DND-41 (cell line): ENCODE measurements around the gene PRR19.

Experiments
- ATAC-seq: fragments of 200-7000 bp; cut with Tn5 transposase; 3 replicates; pipeline ENCODE4 v1.9.1; 2021; ENCODE audit warnings: low read depth; ENCODE audit not compliant: insufficient read depth
- DNase-seq: peaks from one replicate; pipeline ENCODE4 v3.0.0-alpha.2; 2020
- H2AFZ ChIP-seq: 2 replicates; pipeline ENCODE4 v1.6.0; 2012; ENCODE audit warnings: low read depth, low read length
- H3K27ac ChIP-seq: 2 replicates; pipeline ENCODE4 v1.5.1; 2012; ENCODE audit warnings: low read length, inconsistent platforms
- H3K27me3 ChIP-seq: fragments of 200-600 bp; sonication (generic); 2 replicates; pipeline ENCODE4 v1.6.0; 2012; ENCODE audit warnings: low read length, mild to moderate bottlenecking, inconsistent platforms; ENCODE audit not compliant: insufficient read depth, poor library complexity
- H3K36me3 ChIP-seq: 2 replicates; pipeline ENCODE4 v1.5.1; 2012; ENCODE audit warnings: low read length, inconsistent platforms; ENCODE audit not compliant: insufficient read depth
- H3K4me1 ChIP-seq: 2 replicates; pipeline ENCODE4 v1.5.1; 2012; ENCODE audit warnings: mild to moderate bottlenecking, low read length; ENCODE audit not compliant: insufficient read depth
- H3K4me2 ChIP-seq: 2 replicates; pipeline ENCODE4 v1.6.0; 2012; ENCODE audit warnings: mild to moderate bottlenecking, moderate library complexity, low read length, inconsistent platforms; ENCODE audit not compliant: insufficient read depth
- H3K4me3 ChIP-seq, 2 experiments: fragments of 200-600 bp in 1 of 2; shearing (Covaris generic) in 1 of 2; 2 replicates each; pipeline ENCODE4 v1.5.1; 2012 to 2016; ENCODE audit warnings: inconsistent platforms in 2 of 2, low read length in 2 of 2, mild to moderate bottlenecking in 2 of 2, low read depth in 1 of 2, moderate library complexity in 1 of 2
- H3K79me2 ChIP-seq: 2 replicates; pipeline ENCODE4 v1.6.0; 2012; ENCODE audit warnings: low read length, inconsistent platforms; ENCODE audit not compliant: insufficient read depth
- H3K9ac ChIP-seq: 2 replicates; pipeline ENCODE4 v1.6.0; 2012; ENCODE audit warnings: low read depth, mild to moderate bottlenecking, inconsistent platforms, low read length, moderate library complexity
- H3K9me3 ChIP-seq: 2 replicates; pipeline ENCODE4 v1.5.1; 2012; ENCODE audit warnings: low read length, moderate library complexity, mild to moderate bottlenecking, inconsistent platforms; ENCODE audit not compliant: insufficient read depth, severe bottlenecking
- H4K20me1 ChIP-seq: 2 replicates; pipeline ENCODE4 v1.6.0; 2012; ENCODE audit warnings: low read length; ENCODE audit not compliant: insufficient read depth
- CTCF ChIP-seq: IDR thresholded peaks from 2 replicates; pipeline ENCODE4 v1.5.1; 2012; ENCODE audit warnings: borderline replicate concordance, low read length, moderate library complexity, mild to moderate bottlenecking; ENCODE audit not compliant: poor library complexity, severe bottlenecking; ENCODE audit errors: extremely low read depth
- EZH2 ChIP-seq: IDR thresholded peaks from 3 replicates; pipeline ENCODE4 v1.6.1; 2012; ENCODE audit warnings: borderline replicate concordance, low read depth, mild to moderate bottlenecking, moderate library complexity, low read length, inconsistent platforms; ENCODE audit not compliant: severe bottlenecking

Gene PRR19

GRCh38 chr19:42348211-42348610, 46.3 kb downstream of the PRR19 start:
- H3K79me2 ChIP-seq, result no peaks in the 10 kb centered on the region
- no peak for ATAC-seq
- TF ChIP-seq CTCF, result no peak
- TF ChIP-seq EZH2, result no peak

GRCh38 chr19:42349378-42350107, 47.6 kb downstream of the PRR19 start:
- H4K20me1 ChIP-seq, result 0 out of 2 replicates have a peak, but pooled peaks cover 2% of the 10 kb centered on the region
- H3K27ac ChIP-seq, result no peak overlapping the region
- no peak for DNase-seq
- no peak overlapping the region for H3K9ac ChIP-seq
- no peaks in the 10 kb centered on the region for H3K27me3 ChIP-seq
- no peaks in the 10 kb centered on the region for H3K9me3 ChIP-seq
- H3K4me1 ChIP-seq, result no peaks in the 10 kb centered on the region
- no peaks in the 10 kb centered on the region for H3K79me2 ChIP-seq
- no peak for ATAC-seq
- TF ChIP-seq CTCF (no peak), EZH2 (no peak)
- H3K36me3 ChIP-seq, result peaks cover 24% of the 10 kb centered on the region
- no peak overlapping the region for H3K4me3 ChIP-seq
- H3K4me2 ChIP-seq, result no peak overlapping the region
- no peak overlapping the region for H2AFZ ChIP-seq

More at GRCh38 chr19:42348211-42348610, 46.3 kb downstream of the PRR19 start:
- Histone ChIP-seq H3K4me1 (no peaks in the 10 kb centered on the region), H3K9me3 (no peaks in the 10 kb centered on the region), H3K27me3 (no peaks in the 10 kb centered on the region), H2AFZ (no peak overlapping the region), H4K20me1 (0 out of 2 replicates have a peak, but pooled peaks cover 2% of the 10 kb centered on the region), H3K36me3 (peaks cover 20% of the 10 kb centered on the region), H3K27ac (no peak overlapping the region), H3K4me2 (no peak overlapping the region), H3K9ac (no peak overlapping the region), H3K4me3 (no peak overlapping the region)
- no peak for DNase-seq

GRCh38 chr19:42350417-42350816, 48.5 kb downstream of the PRR19 start:
- Histone ChIP-seq H3K27ac (no peak overlapping the region), H3K4me3 (no peak overlapping the region), H2AFZ (no peak overlapping the region), H3K9ac (no peak overlapping the region), H3K36me3 (peaks cover 25% of the 10 kb centered on the region), H3K79me2 (no peaks in the 10 kb centered on the region), H3K9me3 (no peaks in the 10 kb centered on the region), H4K20me1 (0 out of 2 replicates have a peak, but pooled peaks cover 2% of the 10 kb centered on the region), H3K4me1 (no peaks in the 10 kb centered on the region), H3K4me2 (no peak overlapping the region), H3K27me3 (no peaks in the 10 kb centered on the region)
- TF ChIP-seq CTCF, result no peak
- no peak for TF ChIP-seq EZH2
- ATAC-seq (no peak), DNase-seq (no peak)
